Ecto neural progenitor cell (in vitro differentiated cells): ENCODE data around the gene BRWD1.
"Not testable (repeated sequence)": the region's sequence is repeated elsewhere in the genome, so short reads cannot be mapped to it uniquely, and the experiment has no call there.

Source experiments
- DNase-seq: peaks from one replicate; pipeline ENCODE4 v3.0.0-alpha.2; 2018; ENCODE audit warnings: low spot score

BRWD1 gene

DNA sequence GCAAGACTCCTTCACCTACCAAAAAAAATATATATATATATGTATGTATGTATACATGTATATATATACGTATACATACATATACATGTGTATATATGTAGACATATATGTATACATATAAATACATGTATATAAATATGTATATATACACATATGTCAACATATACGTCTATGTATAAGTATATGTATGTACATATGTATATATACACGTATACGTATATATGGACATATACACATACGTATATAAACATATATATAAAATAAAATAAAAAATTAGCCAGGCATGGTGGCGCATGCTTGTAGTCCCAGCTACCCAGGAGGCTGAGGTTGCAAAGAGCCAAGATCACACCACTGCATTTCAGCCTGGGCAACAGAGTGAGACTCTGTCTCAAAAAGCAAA is 31.6 kb downstream of the BRWD1 start:
- DNase-seq: no peak

DNA sequence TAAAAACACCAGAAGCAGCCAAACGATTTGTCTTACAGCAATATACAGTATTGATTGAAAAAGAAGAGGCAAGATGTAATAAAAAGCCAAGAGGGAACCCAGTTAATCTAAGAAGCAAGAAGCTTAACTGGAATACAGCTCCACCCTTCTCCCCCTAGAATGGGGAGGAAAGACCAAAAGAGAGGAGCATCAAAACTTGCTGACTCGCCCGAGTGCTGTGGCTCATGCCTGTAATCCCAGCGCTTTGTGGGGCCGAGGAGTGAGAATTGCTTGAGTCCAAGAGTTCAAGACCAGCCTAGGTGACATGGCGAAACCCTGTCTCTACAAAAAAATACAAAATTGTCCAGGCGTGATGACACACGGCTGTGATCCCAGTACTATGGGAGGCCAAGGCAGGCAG is 32.2 kb downstream of the BRWD1 start:
- no peak for DNase-seq

DNA sequence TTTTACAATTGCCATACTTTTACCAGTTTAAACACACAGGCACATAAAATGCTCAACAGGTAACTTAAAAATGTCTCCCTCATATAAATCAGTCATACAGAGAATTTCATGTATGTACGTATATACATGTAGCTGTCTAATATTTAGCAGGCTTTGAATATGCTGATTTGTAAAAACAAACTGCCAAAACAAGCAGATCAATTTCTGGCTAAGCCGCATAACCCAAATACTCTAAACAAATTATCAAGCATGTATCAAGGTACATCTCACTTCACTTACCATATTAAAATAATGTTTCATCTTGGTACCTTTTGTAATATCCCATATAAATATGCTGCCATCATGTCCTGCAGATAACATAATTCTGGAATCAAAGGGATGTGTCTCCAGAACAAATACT is 43.8 kb downstream of the BRWD1 start:
- DNase-seq: no peak

DNA sequence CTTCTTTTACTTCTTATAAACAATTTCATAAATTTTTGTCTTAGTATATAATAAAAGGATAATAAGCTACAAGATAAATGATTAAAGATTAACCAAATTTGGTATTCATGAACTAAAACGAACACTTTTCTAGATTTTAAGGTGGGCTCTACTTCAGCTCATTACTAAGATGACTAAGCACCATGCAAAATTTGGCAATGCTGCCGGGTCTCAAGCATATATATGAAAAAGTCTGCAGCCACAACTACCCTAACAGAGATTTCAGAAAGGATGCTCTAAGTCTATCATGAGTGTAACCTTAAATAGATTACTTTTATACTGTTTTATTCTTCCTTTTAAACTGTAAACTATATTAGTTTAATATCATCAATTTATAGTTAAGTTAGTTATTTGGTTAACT is 47.8 kb downstream of the BRWD1 start:
- no peak for DNase-seq

DNA sequence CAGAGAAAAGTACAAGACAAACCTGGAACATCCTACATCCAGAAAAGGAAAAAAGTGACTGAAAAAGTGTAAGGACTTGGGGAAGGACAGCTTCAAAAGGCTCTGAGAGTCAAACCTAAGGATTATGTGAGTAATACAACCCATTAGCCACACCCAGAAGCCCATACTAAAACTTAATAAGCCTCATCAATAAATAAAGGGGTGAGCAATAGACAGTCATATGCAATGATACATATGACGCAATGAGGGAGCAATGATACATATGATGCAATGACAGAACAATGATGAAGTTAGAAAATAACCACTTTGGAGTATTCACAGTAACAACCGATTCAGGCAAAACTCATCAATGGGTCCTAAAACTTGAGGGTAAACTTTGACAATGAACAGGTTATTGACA is 50.1 kb downstream of the BRWD1 start:
- DNase-seq: no peak

DNA sequence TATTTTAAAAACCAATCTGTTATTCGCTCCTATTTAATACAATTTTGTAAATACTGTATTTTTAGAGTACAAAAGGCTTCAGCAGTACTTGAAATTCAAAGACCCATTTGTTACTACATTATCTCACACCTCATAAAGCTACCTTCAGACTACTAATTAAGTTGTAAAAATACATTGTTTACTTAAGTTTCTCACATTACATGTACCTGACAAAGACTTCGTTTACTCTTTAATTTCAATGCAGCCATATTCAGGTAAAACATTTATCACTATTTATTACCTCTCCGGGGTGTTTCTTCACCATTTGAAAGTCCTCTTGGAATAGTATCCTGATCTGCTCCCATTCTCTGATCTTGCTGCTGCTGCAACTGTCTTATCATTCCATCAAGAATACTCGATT is 55.2 kb downstream of the BRWD1 start:
- DNase-seq: no peak

DNA sequence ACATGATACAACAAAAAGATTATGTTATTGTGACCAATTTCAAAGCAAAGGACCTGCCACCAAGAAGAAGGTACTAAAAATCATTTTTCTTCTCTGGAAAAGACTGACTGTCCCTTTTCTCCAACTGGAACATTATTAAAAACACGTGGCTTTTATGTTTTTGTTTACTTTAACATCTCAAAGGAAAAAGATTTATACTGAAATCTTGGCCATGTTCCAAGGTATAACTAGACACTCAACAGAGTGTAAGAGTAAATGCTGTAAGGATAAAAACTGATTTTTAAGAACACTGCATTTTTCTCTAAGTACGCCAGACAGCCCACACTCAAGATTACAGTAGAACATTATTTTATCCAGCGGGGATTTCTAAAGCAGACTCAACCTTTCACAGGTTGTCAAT is 62.1 kb downstream of the BRWD1 start:
- DNase-seq: no peak

DNA sequence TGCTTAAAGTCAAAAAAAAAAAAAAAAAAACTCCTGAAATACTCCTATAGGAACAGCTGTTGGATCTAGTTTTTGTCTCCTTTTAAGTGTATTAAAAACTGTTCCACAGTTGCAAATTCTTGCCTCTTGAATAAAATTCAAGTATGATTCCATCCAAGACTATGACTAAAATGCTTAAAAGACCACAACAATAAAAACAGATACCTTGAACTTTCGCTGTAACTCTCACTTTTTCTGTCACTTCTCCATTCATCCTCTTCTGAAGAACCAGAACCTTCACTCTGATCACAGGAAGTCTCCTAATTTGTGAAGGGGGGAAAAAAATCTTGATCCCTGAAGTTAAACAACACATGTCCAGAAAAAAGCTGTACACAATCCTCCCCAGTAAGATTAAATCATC is 75.2 kb downstream of the BRWD1 start:
- no peak for DNase-seq

DNA sequence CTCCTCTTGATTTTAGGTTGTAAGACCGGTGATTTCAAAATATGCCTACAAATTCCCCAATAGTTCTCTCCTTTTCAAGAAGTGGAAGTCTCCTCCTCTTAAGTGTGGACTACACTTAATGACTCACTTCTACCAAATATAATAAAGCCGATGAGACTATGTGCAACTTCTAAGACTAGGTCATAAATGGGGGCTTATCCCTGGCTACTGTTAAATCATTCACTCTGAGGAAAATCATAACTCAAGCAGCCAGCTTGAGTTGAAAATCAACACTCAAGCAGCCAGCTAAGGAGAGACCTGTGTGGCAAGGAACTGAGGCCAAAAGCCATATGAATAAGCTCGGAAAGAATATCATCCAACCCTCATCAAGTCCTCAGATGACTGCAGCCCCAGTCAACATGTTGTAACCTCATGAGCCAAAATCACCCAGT is 80.6 kb downstream of the BRWD1 start:
- no peak for DNase-seq

DNA sequence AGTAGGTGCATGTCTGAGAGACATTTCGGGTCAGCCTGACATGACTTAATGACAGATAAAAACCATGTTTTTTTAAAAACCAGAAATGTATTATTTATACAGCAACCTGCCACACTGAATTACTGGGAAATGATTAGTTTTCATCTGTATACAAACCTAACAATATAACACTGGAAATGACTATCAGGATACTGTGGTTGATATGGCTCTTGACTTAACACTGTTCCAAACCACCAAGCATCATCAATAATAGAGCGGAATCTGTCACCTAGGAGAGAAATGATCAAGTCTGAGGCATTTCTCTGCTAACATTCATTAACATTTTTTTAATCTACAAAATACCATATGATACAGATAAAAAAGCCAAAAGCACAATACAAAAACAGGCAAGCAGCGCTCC is 88.5 kb downstream of the BRWD1 start:
- DNase-seq: no peak

DNA sequence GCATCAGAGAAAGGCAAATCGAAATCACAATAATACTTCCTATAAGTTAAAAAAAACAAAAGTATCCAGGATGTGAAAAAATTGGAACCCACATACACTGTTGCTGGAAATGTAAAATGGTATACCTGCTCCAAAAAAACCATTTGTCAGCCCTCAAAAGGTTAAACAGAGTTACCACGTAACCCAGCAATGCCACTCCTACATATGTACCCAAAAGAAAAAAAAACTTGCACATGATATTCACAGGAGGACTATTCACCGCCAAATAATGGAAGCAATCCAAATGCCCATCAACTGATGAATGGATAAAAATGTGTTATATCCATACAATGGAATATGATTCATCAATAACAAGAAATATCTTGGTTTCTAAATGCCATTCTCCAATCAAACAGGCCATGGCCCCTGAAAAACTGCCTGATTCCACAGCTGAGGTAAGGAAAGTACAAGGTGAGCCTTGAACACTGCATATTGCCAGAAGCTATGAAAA is 91.4 kb downstream of the BRWD1 start:
- no peak for DNase-seq

DNA sequence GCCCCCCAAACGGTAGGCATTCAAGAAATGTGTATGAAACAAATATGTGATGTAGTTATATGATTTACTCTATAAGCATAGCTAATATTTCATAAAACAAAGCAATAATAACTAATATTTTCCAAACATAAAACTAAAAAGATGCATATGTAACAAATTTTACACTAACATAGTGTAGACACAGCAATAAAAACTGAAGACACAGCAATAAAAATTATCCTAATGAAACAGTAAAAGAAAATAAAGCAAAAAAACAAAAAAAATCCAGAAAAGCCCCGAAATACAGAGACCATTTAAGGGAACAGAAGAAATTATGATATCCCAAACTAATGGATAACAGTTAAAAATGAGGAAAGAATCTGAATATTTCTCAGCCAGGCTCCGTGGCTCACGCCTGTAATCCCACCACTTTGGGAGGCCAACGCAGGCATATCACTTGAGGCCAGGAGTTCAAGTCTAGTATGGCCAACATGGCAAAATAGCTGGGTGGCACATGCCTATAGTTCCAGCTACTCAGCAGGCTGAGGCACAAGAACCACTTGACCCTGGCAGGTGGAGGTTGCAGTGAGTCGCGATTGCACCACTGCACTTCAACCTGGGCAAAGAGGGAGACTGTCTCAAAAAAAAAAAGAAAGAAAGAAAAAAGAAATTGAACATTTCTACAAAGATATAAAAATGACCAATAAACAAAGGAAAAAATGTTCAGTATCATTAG is 92.0 kb downstream of the BRWD1 start:
- no peak for DNase-seq

DNA sequence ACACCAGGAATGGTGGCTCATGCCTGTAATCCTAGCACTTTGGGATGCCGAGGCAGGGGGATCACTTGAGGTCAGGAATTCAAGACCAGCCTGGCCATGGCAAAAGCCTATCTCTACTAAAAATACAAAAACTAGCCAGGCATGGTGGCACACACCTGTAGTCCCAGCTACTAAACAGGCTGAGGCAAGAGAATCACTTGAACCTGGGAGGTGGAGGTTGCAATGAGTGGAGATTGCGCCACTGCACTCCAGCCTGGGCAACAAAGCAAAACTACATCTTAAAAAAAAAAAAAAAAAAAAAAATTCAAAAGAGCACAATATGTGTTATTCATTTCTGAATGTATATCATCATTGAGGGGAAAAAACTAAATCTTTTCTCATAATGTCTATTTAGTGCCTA is 92.6 kb downstream of the BRWD1 start:
- DNase-seq: not testable (repeated sequence)

DNA sequence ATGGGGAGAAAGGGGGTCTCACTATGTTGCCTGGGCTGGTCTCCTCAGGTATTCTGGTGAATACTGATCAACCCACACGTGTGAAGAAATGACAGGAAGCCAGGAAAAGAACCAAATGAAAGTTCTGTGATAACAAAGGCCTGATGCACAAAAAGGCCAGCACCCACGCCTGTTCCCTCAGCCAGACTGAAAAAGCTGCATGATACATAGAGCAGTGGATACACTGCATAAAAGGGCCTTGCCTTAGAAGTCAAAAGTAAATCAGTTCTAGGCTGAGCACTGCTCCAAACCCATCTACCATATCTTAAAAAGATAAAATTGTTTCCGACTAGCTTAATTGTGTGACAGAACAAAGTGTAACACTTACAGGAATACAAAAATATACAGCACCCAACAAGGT is 93.3 kb downstream of the BRWD1 start:
- no peak for DNase-seq

DNA sequence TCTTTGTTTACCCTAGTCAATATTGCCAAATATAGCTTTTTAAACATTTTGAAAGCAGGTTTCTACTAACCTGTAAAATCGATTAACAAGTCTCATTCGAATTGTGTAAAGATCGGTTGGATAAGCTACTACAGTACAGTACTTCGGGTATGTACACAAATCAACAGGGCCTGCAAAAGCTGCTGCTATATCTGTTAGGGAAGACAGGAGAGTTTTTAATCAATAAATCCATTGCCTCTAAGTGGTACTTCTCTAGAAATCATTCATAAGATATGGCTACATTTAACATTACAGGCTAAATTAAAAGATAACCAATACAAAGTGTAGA is 95.4 kb downstream of the BRWD1 start:
- DNase-seq: no peak

DNA sequence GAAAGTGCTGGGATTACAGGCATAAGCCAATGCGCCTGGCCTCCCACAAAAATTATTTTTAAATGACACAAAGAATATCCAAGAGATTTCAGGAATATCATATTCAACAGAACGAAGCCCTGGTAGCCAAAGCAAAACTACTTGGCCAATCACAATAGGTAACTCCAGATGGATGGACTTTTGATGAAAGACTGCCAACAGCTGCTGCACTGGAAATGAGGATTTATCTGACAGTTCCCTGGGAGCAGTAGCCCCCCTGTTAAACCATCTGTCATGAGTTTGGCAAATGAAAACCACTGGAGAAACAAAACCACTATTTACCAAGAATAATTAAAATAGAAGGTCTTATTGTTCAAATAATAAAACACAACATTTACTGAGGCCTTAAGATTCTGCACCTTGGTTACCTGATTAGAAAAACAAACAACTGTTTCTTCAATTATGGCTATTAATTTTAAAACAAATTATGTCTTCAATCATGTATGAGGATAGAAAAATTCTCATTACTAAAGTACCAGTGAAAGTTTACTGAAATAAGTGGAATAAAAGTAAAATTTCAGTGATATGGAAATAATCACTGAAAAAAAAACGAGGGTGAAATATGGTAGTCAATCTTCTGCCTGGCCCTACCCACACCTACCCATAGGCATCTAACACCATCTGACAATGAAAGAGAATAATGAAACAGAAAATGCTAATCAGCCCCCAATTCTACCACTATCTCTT is 95.9 kb downstream of the BRWD1 start:
- DNase-seq: no peak

DNA sequence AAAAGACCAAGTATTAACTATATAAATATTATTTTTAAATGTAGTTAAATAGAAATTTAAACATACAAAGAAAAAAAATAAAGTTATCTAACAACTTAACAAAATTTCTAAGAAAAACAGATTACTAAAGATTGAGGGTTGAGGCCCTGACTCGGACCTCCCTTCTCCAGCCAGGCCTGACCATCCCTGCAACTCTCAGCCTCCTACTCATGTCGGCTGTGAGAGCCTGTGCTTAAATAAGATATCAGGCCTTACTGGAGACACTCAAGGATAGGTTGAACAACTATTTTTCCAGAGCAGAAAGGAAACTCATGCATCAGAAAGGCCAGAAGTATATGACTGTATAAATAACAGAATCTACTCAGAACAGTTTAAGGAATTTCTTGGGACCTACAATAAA is 97.1 kb downstream of the BRWD1 start:
- no peak for DNase-seq

DNA sequence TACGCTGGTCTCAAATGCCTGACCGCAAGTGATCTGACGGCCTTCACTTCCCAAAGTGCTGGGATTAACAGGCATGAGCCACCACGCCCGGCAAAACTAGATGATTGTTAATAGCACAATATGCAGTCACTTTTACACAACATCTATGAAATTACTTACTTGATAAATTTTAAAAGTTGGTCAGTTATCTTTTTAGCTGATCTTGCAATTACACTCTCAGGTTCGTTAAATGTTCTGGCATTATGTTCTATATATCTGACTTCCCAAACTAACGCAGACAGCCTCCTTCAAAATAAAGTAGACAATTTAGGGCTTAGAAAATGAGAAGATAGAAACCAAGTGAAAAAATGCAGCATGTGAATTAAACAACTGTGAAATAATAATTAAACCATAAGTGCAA is 98.4 kb downstream of the BRWD1 start:
- no peak for DNase-seq

DNA sequence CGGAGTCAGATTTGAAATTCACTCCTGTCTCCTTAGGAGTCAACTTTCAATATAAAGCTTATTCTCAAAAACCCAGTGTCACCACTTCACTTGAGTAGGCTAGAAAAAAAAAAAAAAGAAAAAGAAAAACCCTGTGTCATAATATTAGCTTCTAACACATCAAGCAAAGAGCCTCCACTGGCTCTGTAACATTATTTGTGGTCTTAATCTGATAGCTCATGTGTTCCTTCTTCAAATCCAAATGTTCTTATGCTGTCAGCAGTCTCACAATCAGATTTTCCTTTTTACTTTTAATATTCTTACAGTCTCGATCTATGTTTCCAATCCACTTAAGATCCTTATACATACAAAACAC is 104.1 kb downstream of the BRWD1 start:
- DNase-seq: no peak

DNA sequence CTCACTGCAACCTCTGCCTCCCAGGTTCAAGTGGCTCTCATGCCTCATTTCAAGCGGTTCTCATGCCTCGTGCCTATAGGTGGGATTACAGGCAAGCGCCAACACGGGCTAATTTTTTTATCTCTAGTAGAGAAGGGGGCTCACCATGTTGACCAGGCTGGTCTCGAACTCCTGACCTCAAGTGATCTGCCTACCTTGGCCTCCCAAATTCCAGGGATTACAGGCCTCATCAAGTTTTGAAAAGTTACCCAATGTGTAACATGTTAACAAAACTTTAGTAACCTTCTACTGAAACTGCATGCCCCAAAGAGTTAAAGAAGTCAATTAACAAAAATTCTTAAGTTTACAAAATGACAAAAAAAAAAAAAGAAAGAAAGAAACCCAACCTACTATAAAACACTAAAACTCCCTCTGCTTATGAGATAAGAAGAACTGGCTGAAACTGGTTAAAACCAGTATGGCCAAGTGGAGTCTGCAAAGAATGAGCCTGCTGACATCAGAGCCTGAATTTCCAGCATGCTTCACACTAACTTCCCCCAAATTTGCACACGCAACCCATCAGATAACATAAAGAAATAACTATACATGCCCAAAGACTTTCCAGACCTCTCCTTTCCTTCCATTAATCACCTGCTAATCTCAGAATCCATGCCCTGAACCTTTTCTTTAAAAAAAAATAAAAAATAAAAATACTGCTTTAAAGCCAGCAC is 104.7 kb downstream of the BRWD1 start:
- no peak for DNase-seq

DNA sequence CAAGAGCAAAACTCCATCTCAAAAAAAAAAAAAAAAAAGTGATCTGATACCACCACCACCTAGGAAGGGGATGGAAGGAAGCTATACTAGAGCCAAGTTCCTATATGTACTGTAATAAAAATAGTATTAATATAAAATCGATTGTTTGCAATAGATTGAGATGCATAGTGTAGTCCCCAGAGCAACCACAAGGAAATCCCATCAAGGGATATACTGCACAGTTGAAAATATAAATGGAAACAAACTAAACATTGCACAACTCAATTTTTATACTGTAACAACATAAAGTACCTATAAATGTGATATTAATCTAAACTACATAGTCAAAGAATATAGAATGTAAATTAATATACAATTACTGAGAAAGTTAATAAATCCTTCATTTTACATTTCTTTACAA is 109.3 kb downstream of the BRWD1 start:
- no peak for DNase-seq

DNA sequence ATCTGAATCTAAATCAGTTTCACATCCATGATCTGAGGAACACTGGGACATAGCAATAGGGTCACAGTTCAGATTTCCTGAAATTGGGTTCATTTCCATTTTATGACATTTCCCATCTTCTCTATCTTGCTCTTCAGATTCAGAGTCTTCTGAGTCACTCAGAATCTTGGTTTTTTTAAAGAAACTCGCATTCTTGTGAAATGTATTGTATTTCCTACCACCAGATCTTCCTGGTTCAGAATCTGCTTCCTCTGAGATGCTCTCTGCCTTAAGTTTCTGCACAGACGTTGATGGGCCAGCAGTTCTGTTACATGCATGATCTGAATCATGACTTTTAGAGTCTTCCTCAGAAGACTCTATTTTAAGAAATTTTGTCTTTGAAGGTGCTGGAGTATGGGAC is 114.6 kb downstream of the BRWD1 start:
- no peak for DNase-seq

DNA sequence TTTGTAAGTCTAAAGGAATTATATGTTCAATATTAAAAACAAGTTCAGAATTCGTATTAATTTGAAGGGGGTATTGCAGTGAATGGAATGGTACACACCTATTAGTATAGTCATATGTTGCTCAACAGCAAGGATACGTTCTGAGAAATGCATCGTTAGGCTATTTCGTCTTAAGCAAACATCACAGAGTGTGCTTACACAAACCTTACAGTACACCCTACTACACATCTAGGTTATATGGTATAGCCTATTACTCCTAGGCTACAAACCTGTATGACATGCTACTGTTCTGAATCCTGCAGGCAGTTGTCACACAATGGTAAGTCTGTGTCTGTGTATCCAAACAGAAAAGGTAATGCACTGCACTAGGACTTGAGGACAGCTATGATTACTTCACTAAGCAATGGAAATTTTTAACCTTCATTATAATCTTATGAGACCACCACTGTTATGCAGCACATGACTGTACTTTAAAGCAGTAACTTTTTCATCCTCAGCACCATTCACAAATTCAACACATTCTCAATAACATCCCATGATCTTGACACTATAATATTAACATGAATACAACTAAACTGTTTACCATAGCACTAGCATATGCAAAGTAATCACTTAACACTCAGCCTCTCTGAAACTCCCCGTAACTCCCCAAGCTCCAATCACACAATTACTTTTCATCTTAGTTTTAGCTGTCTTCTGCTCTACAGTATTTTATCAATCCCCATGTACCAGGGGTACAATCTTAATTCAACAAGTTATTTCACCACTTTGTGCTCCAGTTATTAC is 115.8 kb downstream of the BRWD1 start:
- no peak for DNase-seq
